HG02763 (cell line): ENCODE measurements around the gene MAD1L1.

Source experiments
- ATAC-seq: cut with Tn5 transposase; IDR thresholded peaks from one replicate; pipeline ENCODE4 v1.9.1; 2021; ENCODE audit warnings: mild to moderate bottlenecking, moderate library complexity; ENCODE audit not compliant: unreplicated experiment

Gene MAD1L1

GRCh38 chr7:1787681-1788235 lies 445.0 kb downstream of the MAD1L1 start:
- no peak for ATAC-seq

- ATAC-seq = no peak
These were observed 445.5 kb downstream of the MAD1L1 start for GRCh38 chr7:1787241-1787640.

DNA sequence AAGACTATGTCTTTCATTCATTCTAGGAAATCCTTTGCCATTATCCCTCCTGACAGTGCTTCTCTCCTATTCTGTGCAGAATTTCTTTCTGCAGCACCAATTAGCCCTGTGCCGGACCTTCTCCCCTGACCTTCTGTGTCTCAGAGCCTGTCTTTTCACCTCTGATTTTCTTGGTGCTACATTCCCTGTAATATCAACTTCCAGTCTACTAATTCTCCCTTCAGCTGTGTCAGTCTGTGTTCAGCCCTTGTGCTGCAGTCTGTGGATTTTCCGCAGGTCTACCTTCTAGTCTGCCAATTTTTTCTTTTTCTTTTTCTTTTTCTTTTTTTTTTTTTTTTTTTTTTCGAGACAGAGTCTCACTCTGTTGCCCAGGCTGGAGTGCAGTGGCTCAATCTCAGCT lies 446.9 kb downstream of the MAD1L1 start:
- no peak for ATAC-seq

DNA sequence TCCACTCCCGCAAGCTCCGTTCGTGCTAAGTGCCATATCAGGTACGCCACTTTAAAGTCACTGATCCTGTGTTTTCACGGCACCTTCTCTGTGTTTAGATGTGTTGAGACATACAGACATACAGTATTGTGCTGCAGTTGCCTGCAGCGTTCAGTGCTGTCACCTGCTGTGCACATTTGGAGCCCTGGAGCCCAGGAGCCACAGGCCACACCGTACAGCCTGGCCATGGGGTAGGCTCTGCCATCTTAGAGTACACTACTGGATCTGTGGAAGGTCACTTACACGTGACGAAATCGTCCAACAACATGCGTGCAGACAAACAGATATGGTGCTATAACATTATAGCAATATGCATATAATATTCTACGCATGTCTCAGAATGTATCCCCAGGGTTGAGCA lies 451.4 kb downstream of the MAD1L1 start:
- ATAC-seq = no peak

DNA sequence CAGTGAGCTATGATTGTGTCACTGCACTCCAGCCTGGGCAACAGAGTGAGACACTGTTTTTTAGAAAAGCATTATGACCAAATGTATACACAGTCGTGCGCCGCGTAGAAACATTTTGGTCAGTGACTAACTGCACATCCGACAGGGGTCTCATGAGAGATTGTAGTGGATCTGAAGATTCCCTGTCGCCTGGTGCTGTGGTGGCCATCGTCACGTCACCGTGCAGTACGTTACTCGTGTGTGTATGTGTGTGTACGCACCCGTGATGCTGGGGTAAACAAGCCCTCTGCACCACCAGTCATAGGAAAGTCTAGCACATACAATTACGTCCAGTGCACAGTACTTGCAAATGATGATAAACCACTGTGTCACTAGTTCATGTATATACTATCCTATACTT lies 453.3 kb downstream of the MAD1L1 start:
- ATAC-seq = no peak

GRCh38 chr7:1777122-1777521 lies 455.6 kb downstream of the MAD1L1 start:
- no peak for ATAC-seq

DNA sequence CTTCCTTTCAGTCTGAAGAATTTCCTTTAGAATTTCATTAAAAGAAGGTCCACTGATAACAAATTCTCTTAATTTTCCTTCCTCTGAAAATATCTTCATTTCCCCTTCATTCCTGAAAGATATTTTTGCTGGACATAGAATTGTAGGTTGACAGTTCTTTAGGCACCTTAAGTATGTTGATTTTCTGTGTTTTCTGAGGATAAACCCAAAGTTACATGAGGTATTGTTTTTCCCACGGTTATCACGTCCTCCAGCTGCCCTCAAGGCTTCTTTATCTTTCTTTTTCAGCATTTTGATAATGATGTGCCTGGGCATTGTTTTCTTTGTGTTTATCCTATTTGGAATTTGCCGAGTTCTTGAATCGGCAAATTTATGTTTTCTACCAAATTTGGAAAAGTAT lies 457.4 kb downstream of the MAD1L1 start:
- no peak for ATAC-seq

DNA sequence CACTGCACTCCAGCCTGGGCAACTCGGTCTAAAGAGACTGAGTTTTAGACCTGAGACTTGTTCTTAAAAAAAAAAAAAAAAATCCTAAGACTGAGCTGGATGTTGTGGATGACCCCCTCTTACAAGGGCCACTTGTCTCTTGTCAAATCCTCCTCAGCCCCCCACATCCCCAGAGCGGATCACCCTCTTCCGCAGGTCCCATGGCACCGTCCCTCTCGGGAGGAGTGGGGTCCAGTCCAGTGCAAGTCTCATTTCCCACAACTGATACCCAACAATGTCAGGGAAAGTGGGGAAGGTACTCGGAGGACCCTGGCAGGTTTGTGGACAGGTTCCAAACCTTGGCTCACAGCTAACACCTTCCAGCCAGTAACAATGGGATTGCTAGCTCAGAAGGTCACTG lies 462.4 kb downstream of the MAD1L1 start:
- ATAC-seq = no peak

DNA sequence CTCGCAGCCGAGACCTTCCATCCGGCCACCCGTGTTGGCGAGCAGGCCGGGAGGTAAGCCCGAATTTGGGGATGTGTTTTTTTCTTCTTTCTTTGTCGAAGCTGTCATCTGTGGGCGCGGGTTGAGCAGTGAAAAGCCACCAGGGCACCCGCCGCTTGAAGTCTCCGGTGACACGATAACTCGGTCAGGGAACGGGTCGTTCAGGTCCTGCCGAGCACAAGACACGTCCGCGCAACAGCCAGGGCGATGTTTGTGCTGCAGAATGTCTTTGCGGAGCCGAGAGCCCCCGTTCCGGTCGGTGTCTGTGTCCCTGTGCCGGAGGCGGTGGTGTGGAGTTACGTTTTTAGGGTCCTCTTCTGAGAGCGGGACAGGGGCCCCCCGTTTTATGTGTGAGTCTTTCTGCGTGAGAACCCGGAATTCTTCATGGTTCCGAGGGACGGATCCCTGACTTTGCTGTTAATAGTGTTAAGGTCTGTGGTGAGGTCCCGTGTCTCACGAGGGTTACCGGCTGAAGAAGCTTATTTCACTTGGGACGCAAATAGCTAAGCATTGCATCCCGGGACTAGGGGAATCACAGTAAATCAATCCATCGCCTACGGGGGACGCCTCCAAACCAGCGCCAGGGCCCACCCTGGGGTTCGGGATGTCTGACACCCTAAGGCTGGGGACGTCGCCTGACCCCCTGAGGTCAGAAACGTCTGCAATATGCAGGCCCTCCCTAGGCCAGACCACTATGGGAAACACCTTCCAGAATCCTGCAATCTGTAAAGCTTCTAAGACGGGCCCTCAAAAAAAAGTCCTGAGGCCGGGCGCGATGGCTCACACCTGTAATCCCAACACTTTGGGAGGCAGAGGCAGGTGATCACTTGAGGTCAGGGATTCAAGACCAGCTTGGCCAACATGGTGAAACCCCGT lies 463.2 kb downstream of the MAD1L1 start:
- ATAC-seq = no peak

- no peak for ATAC-seq
These were observed 463.9 kb downstream of the MAD1L1 start for GRCh38 chr7:1768832-1769231.

DNA sequence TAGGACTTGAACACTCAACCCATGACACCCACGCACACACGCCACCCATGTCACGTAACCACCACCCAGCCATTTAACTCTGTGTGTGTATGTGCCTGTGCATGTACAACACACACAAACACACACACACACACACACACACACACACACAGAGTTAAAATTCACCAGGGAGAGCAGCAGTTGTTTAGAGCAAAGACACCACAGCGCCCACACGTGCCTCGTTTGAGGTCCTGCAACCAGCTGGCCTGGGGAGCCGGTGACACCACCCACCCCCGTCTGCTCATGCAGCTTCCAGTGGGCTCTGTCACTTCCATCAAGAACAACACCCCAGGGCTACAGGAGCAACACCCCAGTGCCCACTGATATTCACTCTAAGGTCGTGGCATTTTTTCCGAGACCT lies 465.2 kb downstream of the MAD1L1 start:
- ATAC-seq = no peak
